Measurements from ENCODE around the gene PLA2G4A. TPM values are rescaled to one million over a fixed set of nuclear protein-coding genes. Genes with fewer than 3 reads are reported as not detected.

PLA2G4A gene
- polyA plus RNA-seq, 1 donor (not counting 4 experiments of a cell fraction or from before 2014, with no cell fraction given): 29.2 TPM

DNA sequence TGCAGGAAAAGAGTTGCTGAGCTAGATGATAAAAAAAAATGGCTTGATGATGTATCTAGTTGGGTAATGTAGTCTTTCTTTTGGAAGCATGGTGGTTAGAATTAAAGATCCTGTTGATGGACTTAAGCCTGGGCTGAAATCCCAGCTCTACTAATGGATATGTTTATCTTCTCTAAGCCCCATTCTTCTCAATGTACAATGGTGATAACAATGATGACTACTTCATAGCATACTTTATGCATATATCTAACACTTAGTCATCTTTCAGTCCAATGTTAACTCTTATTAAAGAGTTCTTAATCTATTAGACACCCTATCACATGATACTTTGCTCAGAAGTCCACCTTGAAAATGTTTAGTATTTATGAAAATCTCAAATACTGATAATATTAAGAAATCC, 189.5 kb downstream of the PLA2G4A start:
- H3K4me1 ChIP-seq (ENCODE audit: control insufficient read depth, extremely low read depth, insufficient read depth, low read length): no peaks in the 10 kb centered on the region
- H4K20me1 ChIP-seq (ENCODE audit: control insufficient read depth, extremely low read depth, insufficient read depth, low read length): no peaks in the 10 kb centered on the region
- no peaks in the 10 kb centered on the region for H3K27me3 ChIP-seq (ENCODE audit: control insufficient read depth, extremely low read depth, insufficient read depth, low read length)
- no peaks in the 10 kb centered on the region for H3K36me3 ChIP-seq (ENCODE audit: control insufficient read depth in 2 of 2, extremely low read depth in 1 of 2, insufficient read depth in 2 of 2, low read length in 2 of 2)
- no peak overlapping the region for H2AFZ ChIP-seq (ENCODE audit: control insufficient read depth, low read length)
- H3K27ac ChIP-seq (ENCODE audit: control insufficient read depth, insufficient read depth, low read length): no peak overlapping the region
- no peaks in the 10 kb centered on the region for H3K9me1 ChIP-seq (ENCODE audit: control insufficient read depth, extremely low read depth, insufficient read depth, low read length)
- DNase-seq (ENCODE audit: low read depth, low spot score) (no peak), FAIRE-seq (no peak)
- dilution Hi-C loops (cut with MboI; ENCODE audit: extremely low pct_ligation_motif_present, low sequenced_read_pairs): no loop called here
- TF ChIP-seq CTCF (optimal IDR thresholded peaks at IDR 0.05 in 1 of 3, IDR thresholded peaks at IDR 0.05 in 1 of 3, conservative IDR thresholded peaks at IDR 0.05 in 1 of 3; ENCODE audit: extremely low read depth in 1 of 3, insufficient read depth in 2 of 3, low read length in 3 of 3) (no peak), EZH2 (IDR thresholded peaks at IDR 0.05; ENCODE audit: low read length) (no peak)
- no peaks in the 10 kb centered on the region for H3K79me2 ChIP-seq (ENCODE audit: control insufficient read depth, insufficient read depth, low read length)
- no peak overlapping the region for H3K9ac ChIP-seq (ENCODE audit: control insufficient read depth, extremely low read depth, insufficient read depth, low read length)
- H3K4me2 ChIP-seq (ENCODE audit: control insufficient read depth, extremely low read depth, insufficient read depth, low read depth, low read length): no peak overlapping the region
- H3K4me3 ChIP-seq (ENCODE audit: control insufficient read depth in 2 of 3, extremely low read depth in 1 of 3, insufficient read depth in 2 of 3, low read depth in 1 of 3, low read length in 3 of 3): no peak overlapping the region
- H3K9me3 ChIP-seq (ENCODE audit: control insufficient read depth, low read depth, low read length): no peaks in the 10 kb centered on the region

- TF ChIP-seq EZH2 (IDR thresholded peaks at IDR 0.05; ENCODE audit: low read length): no peak
- no peak for TF ChIP-seq CTCF (optimal IDR thresholded peaks at IDR 0.05 in 1 of 3, IDR thresholded peaks at IDR 0.05 in 1 of 3, conservative IDR thresholded peaks at IDR 0.05 in 1 of 3; ENCODE audit: extremely low read depth in 1 of 3, insufficient read depth in 2 of 3, low read length in 3 of 3)
- H3K9ac ChIP-seq (ENCODE audit: control insufficient read depth, extremely low read depth, insufficient read depth, low read length): no peak overlapping the region
- no peak overlapping the region for H3K4me2 ChIP-seq (ENCODE audit: control insufficient read depth, extremely low read depth, insufficient read depth, low read depth, low read length)
- dilution Hi-C loops (cut with MboI; ENCODE audit: extremely low pct_ligation_motif_present, low sequenced_read_pairs): no loop called here
- H2AFZ ChIP-seq (ENCODE audit: control insufficient read depth, low read length): no peak overlapping the region
- H3K79me2 ChIP-seq (ENCODE audit: control insufficient read depth, insufficient read depth, low read length): no peaks in the 10 kb centered on the region
- H3K27me3 ChIP-seq (ENCODE audit: control insufficient read depth, extremely low read depth, insufficient read depth, low read length): no peaks in the 10 kb centered on the region
- DNase-seq (ENCODE audit: low read depth, low spot score) (no peak), FAIRE-seq (no peak)
- no peaks in the 10 kb centered on the region for H3K9me3 ChIP-seq (ENCODE audit: control insufficient read depth, low read depth, low read length)
- H3K9me1 ChIP-seq (ENCODE audit: control insufficient read depth, extremely low read depth, insufficient read depth, low read length): no peaks in the 10 kb centered on the region
- no peak overlapping the region for H3K4me3 ChIP-seq (ENCODE audit: control insufficient read depth in 2 of 3, extremely low read depth in 1 of 3, insufficient read depth in 2 of 3, low read depth in 1 of 3, low read length in 3 of 3)
- no peaks in the 10 kb centered on the region for H3K36me3 ChIP-seq (ENCODE audit: control insufficient read depth in 2 of 2, extremely low read depth in 1 of 2, insufficient read depth in 2 of 2, low read length in 2 of 2)
- no peaks in the 10 kb centered on the region for H3K4me1 ChIP-seq (ENCODE audit: control insufficient read depth, extremely low read depth, insufficient read depth, low read length)
- H4K20me1 ChIP-seq (ENCODE audit: control insufficient read depth, extremely low read depth, insufficient read depth, low read length): no peaks in the 10 kb centered on the region
- H3K27ac ChIP-seq (ENCODE audit: control insufficient read depth, insufficient read depth, low read length): no peak overlapping the region
These were observed 198.5 kb downstream of the PLA2G4A start for GRCh38 chr1:187027253-187027652.

Measured in keratinocyte (primary cell).